DOHH2 (cell line): ENCODE data around the gene UBE2G2.

Experiments used
- EZH2phosphoT487 ChIP-seq: fragments of 200-600 bp; sonication (generic); IDR thresholded peaks from 2 replicates; pipeline ENCODE4 v1.6.1; 2017; ENCODE audit warnings: borderline replicate concordance, mild to moderate bottlenecking, antibody characterized with exemption, low read length, moderate library complexity, mixed read lengths
- TF ChIP-seq, protein P1 (sequence below): fragments of 200-600 bp; sonication (generic); IDR thresholded peaks from one replicate; pipeline ENCODE4 v1.5.1; 2014; ENCODE audit warnings: antibody characterized with exemption, mild to moderate bottlenecking, low read depth, low read length; ENCODE audit not compliant: poor library complexity, severe bottlenecking

DNA sequence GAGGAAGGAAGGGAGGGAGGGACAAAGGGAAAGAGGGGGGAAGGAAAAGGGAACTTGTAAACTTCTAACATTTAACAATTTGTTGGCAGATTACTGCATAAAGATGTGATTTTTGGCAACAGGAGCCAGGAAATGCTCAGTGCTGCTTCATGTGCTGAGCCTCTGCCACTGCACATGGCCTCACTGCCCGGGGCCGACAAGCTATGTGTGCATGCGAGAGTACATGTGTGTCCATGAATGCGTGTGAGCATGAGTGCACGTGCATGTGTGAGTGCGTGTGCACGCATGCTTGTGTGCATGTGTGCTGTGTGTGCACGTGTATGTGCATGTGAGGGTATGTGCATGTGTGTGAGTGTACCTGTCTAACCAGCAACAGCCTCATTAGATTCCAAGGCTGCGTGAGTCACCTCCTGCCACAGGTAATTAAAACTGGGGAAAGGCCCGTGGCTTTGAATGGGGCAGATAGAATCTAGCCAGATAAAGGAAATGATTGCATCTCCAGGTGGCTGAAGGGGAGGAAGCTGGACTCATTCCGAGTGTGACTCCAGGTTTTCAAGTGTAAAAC lies 48.9 kb downstream of the UBE2G2 start:
- TF ChIP-seq, protein P1, sequence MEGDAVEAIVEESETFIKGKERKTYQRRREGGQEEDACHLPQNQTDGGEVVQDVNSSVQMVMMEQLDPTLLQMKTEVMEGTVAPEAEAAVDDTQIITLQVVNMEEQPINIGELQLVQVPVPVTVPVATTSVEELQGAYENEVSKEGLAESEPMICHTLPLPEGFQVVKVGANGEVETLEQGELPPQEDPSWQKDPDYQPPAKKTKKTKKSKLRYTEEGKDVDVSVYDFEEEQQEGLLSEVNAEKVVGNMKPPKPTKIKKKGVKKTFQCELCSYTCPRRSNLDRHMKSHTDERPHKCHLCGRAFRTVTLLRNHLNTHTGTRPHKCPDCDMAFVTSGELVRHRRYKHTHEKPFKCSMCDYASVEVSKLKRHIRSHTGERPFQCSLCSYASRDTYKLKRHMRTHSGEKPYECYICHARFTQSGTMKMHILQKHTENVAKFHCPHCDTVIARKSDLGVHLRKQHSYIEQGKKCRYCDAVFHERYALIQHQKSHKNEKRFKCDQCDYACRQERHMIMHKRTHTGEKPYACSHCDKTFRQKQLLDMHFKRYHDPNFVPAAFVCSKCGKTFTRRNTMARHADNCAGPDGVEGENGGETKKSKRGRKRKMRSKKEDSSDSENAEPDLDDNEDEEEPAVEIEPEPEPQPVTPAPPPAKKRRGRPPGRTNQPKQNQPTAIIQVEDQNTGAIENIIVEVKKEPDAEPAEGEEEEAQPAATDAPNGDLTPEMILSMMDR: no peak
- no peak for TF ChIP-seq EZH2phosphoT487
